ENCODE measurements around the gene CD300C.
"Not testable (repeated sequence)": the region's sequence is repeated elsewhere in the genome, so short reads cannot be mapped to it uniquely, and the experiment has no call there.

The CD300C gene

DNA sequence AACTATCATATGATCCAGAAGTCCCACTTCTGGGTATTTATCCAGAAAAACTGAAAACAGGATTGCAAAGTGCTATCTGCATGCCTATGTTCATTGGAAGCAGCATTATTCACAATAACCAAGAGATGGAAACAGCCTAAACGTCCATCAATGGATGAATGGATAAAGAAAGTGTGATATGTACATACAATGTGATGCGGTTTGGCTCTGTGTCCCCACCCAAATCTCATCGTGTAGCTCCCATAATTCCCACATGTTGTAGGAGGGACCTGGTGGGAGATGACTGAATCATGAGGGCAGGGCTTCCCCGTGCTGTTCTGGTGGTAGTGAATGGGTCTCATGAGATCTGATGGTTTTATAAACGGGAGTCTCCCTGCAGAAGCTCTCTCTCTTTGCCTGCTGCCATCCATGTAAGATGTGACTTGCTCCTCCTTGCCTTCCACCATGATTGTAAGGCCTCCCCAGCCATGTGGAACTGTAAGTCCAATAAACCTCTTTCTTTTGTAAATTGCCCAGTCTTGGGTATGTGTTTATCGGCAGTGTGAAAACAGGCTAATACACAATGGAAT is 27.4 kb downstream of the CD300C start:
- not testable (repeated sequence) for H3K4me3 Mint-ChIP-seq, H3K27ac Mint-ChIP-seq
- Mint-ChIP-seq H3K36me3 (ENCODE audit: low read depth) (peaks cover 13% of the 10 kb centered on the region), H3K4me1 (ENCODE audit: low read depth) (peaks cover 15% of the 10 kb centered on the region), H3K9me3 (peaks cover 46% of the 10 kb centered on the region), H3K27me3 (ENCODE audit: low read depth) (peaks cover 11% of the 10 kb centered on the region)

DNA sequence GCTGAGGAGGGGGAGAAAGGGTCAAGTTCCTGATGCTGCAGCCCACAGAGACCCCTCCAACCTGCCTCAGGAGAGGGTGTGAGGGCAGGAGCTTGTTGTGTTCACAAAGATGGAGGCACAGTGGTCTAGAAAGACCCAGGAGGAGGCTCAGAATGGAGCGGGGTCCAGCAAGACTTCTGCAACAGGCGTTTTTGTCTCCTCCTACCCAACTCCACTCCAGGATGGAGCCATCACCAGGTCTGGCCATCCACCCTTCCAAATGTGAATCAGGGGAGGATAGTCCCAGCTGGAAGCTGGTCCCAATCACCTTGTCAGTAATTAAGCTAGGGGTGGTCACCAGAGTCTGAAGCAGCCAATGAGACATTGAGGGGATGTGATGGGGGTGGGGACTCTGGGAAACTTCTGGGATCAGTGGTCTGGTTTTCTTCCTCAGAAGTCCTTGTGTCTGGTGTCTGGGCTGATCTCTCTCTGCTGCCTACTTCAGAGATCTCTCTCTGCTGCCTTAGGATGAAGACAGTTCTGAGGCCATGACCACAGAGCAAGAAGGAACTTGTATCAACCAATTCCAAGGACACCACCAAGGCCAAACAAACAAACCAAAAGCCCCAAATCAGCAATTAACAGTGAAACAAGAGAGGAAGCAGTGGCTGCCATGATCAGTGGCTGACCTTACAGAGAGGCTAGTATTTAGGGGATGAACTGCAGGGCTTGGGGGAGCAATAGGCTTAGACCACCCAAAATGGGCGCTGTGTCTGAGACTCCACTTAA is 29.2 kb downstream of the CD300C start:
- Mint-ChIP-seq H3K4me1 (ENCODE audit: low read depth) (peaks cover 15% of the 10 kb centered on the region), H3K9me3 (peaks cover 40% of the 10 kb centered on the region), H3K4me3 (no peak overlapping the region), H3K27ac (no peak overlapping the region), H3K36me3 (ENCODE audit: low read depth) (peaks cover 13% of the 10 kb centered on the region), H3K27me3 (ENCODE audit: low read depth) (peaks cover 11% of the 10 kb centered on the region)

DNA sequence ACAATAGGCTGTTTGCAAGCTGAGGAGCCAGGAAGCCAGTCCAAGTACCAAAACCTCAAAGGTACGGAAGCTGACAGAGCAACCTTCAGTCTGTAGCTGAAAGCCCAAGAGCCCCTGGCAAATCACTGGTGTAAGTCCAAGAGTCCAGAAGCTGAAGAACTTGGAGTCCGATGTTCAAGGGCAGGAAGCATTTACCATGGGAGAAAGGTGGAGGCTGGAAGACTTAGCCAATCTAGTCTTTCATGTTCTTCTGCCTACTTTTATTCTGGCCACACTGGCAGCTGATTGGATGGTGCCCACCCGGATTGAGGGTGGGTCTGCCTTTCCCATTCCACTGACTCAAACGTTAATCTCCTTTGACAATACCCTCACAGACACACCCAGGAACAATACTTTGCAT is 30.0 kb downstream of the CD300C start:
- Mint-ChIP-seq H3K36me3 (ENCODE audit: low read depth) (peaks cover 13% of the 10 kb centered on the region), H3K27me3 (ENCODE audit: low read depth) (peaks cover 16% of the 10 kb centered on the region), H3K4me3 (no peak overlapping the region), H3K4me1 (ENCODE audit: low read depth) (peaks cover 13% of the 10 kb centered on the region), H3K9me3 (peaks cover 40% of the 10 kb centered on the region), H3K27ac (no peak overlapping the region)

- Mint-ChIP-seq H3K36me3 (ENCODE audit: low read depth) (peaks cover 13% of the 10 kb centered on the region), H3K27me3 (ENCODE audit: low read depth) (peaks cover 16% of the 10 kb centered on the region), H3K9me3 (peaks cover 38% of the 10 kb centered on the region), H3K4me1 (ENCODE audit: low read depth) (peaks cover 11% of the 10 kb centered on the region), H3K4me3 (peak overlapping the region; percentile 27), H3K27ac (peak overlapping the region; percentile 96)
Measured at GRCh38 chr17:74514632-74515334, 31.1 kb downstream of the CD300C start.

GRCh38 chr17:74513987-74514631 is 31.8 kb downstream of the CD300C start:
- H3K27me3 Mint-ChIP-seq (ENCODE audit: low read depth) = peaks cover 19% of the 10 kb centered on the region
- peaks cover 11% of the 10 kb centered on the region for H3K4me1 Mint-ChIP-seq (ENCODE audit: low read depth)
- H3K9me3 Mint-ChIP-seq = peaks cover 31% of the 10 kb centered on the region
- H3K4me3 Mint-ChIP-seq = peak overlapping the region; percentile 27
- H3K27ac Mint-ChIP-seq = peak overlapping the region; percentile 96
- peaks cover 13% of the 10 kb centered on the region for H3K36me3 Mint-ChIP-seq (ENCODE audit: low read depth)

DNA sequence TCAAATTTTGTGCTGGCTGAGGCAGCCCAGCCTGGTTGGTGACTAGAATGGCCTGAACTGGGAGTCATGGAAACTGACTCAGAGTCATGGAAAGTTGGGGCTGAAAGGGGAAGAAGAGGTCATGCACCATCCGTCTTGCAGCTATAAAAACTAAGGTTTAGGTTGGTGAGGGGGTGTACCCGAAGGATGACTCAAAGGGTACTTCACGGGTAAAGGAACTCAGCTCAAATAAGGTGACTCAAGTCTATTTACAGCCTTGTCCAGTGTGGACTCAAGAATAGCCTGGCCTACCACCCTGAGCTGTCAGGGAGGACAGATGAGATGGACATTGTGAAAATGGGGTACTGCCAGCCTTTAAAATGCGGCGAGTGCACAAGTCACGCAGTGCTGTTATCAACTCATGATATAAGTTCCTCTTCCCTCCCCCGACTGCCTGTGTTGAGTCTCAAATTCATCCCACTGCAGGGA is 33.3 kb downstream of the CD300C start:
- H3K4me3 Mint-ChIP-seq = no peak overlapping the region
- peaks cover 19% of the 10 kb centered on the region for H3K9me3 Mint-ChIP-seq

DNA sequence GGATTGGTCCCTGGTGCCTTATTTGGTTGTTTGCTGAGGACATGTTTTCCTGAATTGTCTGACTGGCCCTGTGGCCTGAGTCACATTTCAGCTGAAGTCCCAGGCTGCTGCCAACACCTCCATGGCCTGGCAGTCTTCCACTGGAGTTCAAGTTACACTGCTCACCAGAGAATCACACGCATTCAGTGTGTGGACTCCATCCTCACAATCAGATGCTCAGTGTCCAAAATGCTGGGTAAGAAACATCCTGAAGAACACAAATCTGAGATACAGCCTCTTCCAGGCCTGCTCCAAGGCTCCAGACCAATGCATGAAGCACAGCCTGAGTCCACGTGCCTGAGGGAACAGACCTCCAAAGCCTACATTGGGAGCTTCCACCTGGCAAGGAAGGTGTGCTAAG is 33.9 kb downstream of the CD300C start:
- peaks cover 19% of the 10 kb centered on the region for H3K9me3 Mint-ChIP-seq
- no peak overlapping the region for H3K27ac Mint-ChIP-seq
- H3K4me1 Mint-ChIP-seq (ENCODE audit: low read depth) = peaks cover 11% of the 10 kb centered on the region
- H3K27me3 Mint-ChIP-seq (ENCODE audit: low read depth) = peaks cover 27% of the 10 kb centered on the region
- H3K4me3 Mint-ChIP-seq = no peak overlapping the region
- peaks cover 11% of the 10 kb centered on the region for H3K36me3 Mint-ChIP-seq (ENCODE audit: low read depth)

More for the DNA sequence above, 33.3 kb downstream of the CD300C start:
- peaks cover 11% of the 10 kb centered on the region for H3K4me1 Mint-ChIP-seq (ENCODE audit: low read depth)
- no peak overlapping the region for H3K27ac Mint-ChIP-seq
- peaks cover 27% of the 10 kb centered on the region for H3K27me3 Mint-ChIP-seq (ENCODE audit: low read depth)
- peaks cover 11% of the 10 kb centered on the region for H3K36me3 Mint-ChIP-seq (ENCODE audit: low read depth)

DNA sequence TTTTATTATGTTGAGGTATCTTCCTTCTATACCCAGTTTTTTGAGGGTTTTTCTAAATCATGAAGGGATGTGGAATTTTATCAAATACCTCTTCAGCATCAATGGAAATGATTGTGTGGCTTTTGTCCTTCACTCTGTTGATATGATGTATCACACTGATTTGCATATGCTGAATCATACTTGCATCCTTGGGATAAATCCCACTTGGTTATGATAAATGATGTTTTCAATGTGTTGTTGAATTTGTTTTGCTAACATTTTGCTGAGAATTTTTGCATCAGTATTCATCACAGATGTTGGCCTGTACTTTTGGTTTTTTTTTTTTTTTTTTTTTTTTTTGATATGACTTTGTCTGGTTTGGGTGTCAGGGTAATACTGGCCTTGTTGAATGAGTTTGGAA is 37.8 kb downstream of the CD300C start:
- no peaks in the 10 kb centered on the region for H3K9me3 Mint-ChIP-seq
- no peak overlapping the region for H3K27ac Mint-ChIP-seq
- no peak overlapping the region for H3K4me3 Mint-ChIP-seq
- no peaks in the 10 kb centered on the region for H3K4me1 Mint-ChIP-seq (ENCODE audit: low read depth)
- peaks cover 17% of the 10 kb centered on the region for H3K27me3 Mint-ChIP-seq (ENCODE audit: low read depth)
- H3K36me3 Mint-ChIP-seq (ENCODE audit: low read depth) = no peaks in the 10 kb centered on the region

GRCh38 chr17:74503949-74504348 is 42.0 kb downstream of the CD300C start:
- not testable (repeated sequence) for H3K36me3 Mint-ChIP-seq (ENCODE audit: low read depth); H3K27ac Mint-ChIP-seq; H3K4me1 Mint-ChIP-seq (ENCODE audit: low read depth); H3K4me3 Mint-ChIP-seq; H3K9me3 Mint-ChIP-seq
- peaks cover 17% of the 10 kb centered on the region for H3K27me3 Mint-ChIP-seq (ENCODE audit: low read depth)

DNA sequence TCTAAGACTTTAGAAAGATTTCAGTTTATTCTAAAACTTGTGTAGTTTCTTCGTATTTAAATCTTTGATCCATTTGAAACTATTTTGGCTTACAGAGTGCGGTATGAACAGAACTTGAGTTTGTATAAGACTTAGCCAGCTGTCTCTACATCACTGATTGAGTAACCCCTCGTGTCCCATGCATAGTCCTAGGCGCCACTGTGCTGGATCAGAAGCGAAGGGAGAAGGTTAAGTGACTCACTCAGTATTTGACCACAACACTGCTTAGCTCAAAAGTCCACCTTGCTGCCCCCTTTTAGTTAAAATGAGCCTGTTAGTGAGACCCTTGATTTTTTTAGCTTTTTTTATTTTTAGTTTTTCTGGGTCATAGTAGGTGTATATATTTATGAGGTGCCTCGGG is 43.1 kb downstream of the CD300C start:
- peaks cover 11% of the 10 kb centered on the region for H3K27me3 Mint-ChIP-seq (ENCODE audit: low read depth)
- H3K27ac Mint-ChIP-seq = no peak overlapping the region
- H3K9me3 Mint-ChIP-seq = no peaks in the 10 kb centered on the region
- no peaks in the 10 kb centered on the region for H3K4me1 Mint-ChIP-seq (ENCODE audit: low read depth)
- H3K36me3 Mint-ChIP-seq (ENCODE audit: low read depth) = no peaks in the 10 kb centered on the region
- no peak overlapping the region for H3K4me3 Mint-ChIP-seq

DNA sequence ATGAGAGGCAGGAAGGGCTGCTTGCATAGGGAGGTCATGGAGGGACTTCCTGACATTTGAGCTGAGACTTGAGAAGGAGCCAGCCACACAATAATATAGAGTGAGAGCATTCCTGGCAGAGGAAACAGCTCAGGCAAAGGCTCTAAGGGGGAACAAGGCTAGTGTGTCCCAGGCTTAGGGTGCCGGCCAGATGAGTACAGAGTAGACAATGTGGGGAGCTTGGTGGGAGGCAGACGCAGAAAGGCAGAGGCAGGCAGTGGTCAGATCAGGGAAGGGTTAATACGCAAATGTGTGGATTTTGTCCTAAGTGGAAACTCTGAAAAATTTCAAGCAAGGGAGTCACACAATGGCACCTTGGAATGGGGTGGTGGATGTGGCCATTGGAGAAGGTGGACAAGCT is 45.9 kb downstream of the CD300C start:
- Mint-ChIP-seq H3K4me1 (ENCODE audit: low read depth) (no peaks in the 10 kb centered on the region), H3K27ac (no peak overlapping the region), H3K27me3 (ENCODE audit: low read depth) (peaks cover 10% of the 10 kb centered on the region), H3K9me3 (no peaks in the 10 kb centered on the region), H3K36me3 (ENCODE audit: low read depth) (no peaks in the 10 kb centered on the region), H3K4me3 (no peak overlapping the region)

DNA sequence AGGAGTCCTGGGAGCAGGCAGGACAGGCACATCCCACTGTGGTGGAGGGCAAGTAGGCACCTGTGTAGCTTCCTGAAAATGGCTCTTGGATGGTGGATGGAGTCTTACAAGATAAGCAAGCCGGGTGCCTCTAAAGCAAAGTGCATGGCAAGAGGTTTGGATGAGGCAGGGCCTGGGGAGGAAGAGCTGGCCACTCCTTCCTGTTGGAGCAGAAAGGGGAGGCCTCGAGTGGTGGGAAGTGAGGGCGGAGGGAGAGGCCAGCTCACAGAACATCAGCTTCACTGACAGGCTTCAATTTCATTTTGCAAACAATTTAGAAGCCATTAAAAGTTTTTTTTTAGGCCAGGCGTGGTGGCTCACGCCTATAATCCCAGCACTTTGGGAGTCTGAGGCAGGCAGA is 48.4 kb downstream of the CD300C start:
- Mint-ChIP-seq H3K4me1 (ENCODE audit: low read depth) (no peaks in the 10 kb centered on the region), H3K27ac (no peak overlapping the region), H3K36me3 (ENCODE audit: low read depth) (no peaks in the 10 kb centered on the region), H3K9me3 (no peaks in the 10 kb centered on the region), H3K27me3 (ENCODE audit: low read depth) (peaks cover 16% of the 10 kb centered on the region), H3K4me3 (no peak overlapping the region)

DNA sequence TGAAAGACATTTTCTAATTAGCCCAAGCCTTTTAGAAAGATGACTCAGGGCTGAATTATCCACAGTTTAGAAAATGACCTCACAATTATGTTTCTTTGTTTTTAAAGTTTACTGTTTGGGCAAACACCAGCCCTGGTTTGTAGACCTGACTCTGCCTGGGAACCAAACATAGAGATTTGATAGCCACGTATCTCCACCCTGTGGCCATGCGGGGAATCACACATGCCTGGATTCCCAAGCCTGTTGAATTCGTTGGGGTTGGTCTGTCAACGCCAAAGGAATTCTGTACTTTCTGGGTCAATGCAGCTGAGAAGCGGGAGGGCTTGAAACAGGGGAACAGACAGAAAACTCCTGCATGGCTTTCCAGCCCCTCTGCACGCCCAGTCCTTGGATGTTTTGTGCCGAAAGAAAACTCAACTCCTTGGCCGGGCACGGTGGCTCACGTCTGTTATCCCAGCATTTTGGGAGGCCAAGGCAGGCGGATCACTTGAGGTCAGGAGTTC is 52.5 kb downstream of the CD300C start:
- Mint-ChIP-seq H3K27me3 (ENCODE audit: low read depth) (peaks cover 10% of the 10 kb centered on the region), H3K4me3 (no peak overlapping the region), H3K9me3 (peaks cover 4% of the 10 kb centered on the region), H3K4me1 (ENCODE audit: low read depth) (peaks cover 8% of the 10 kb centered on the region), H3K36me3 (ENCODE audit: low read depth) (peaks cover 10% of the 10 kb centered on the region), H3K27ac (no peak overlapping the region)

- Mint-ChIP-seq H3K9me3 (peaks cover 7% of the 10 kb centered on the region), H3K36me3 (ENCODE audit: low read depth) (peaks cover 20% of the 10 kb centered on the region), H3K27me3 (ENCODE audit: low read depth) (peaks cover 10% of the 10 kb centered on the region), H3K4me3 (no peak overlapping the region), H3K27ac (no peak overlapping the region), H3K4me1 (ENCODE audit: low read depth) (peaks cover 13% of the 10 kb centered on the region)
Measured at GRCh38 chr17:74491626-74492025, 54.3 kb downstream of the CD300C start.
